Measurements from ENCODE around the gene ONECUT1. TPM values are rescaled to one million over a fixed set of nuclear protein-coding genes. Genes with fewer than 3 reads are reported as not detected.

Gene ONECUT1
- total RNA-seq, 1 donor from 2014 or later, result 0.69 TPM

GRCh38 chr15:52751522-52751921, 38.6 kb downstream of the ONECUT1 start:
- H3K27me3 Mint-ChIP-seq (ENCODE audit: unreplicated experiment), result no peaks in the 10 kb centered on the region
- no peaks in the 10 kb centered on the region for H3K4me1 Mint-ChIP-seq (ENCODE audit: unreplicated experiment)
- H3K27ac Mint-ChIP-seq (ENCODE audit: unreplicated experiment), result no peak overlapping the region
- DNase-seq (ENCODE audit: low spot score), result no peak
- H3K9me3 Mint-ChIP-seq (ENCODE audit: unreplicated experiment), result no peaks in the 10 kb centered on the region
- H3K36me3 Mint-ChIP-seq (ENCODE audit: low read depth, unreplicated experiment), result no peaks in the 10 kb centered on the region
- no peak for TF ChIP-seq CTCF (IDR thresholded peaks at IDR 0.05; ENCODE audit: unreplicated experiment)
- no peak overlapping the region for H3K4me3 Mint-ChIP-seq (ENCODE audit: unreplicated experiment)

- no peak for DNase-seq (ENCODE audit: low spot score)
- no peak for TF ChIP-seq CTCF (IDR thresholded peaks at IDR 0.05; ENCODE audit: unreplicated experiment)
- Mint-ChIP-seq H3K9me3 (ENCODE audit: unreplicated experiment) (no peaks in the 10 kb centered on the region), H3K36me3 (ENCODE audit: low read depth, unreplicated experiment) (no peaks in the 10 kb centered on the region), H3K27ac (ENCODE audit: unreplicated experiment) (no peak overlapping the region), H3K4me1 (ENCODE audit: unreplicated experiment) (no peaks in the 10 kb centered on the region), H3K27me3 (ENCODE audit: unreplicated experiment) (peaks cover 3% of the 10 kb centered on the region), H3K4me3 (ENCODE audit: unreplicated experiment) (no peak overlapping the region)
Measured at GRCh38 chr15:52749258-52749657, 40.9 kb downstream of the ONECUT1 start.

GRCh38 chr15:52746162-52746757, 43.9 kb downstream of the ONECUT1 start:
- Mint-ChIP-seq H3K27me3 (ENCODE audit: unreplicated experiment) (peaks cover 3% of the 10 kb centered on the region), H3K9me3 (ENCODE audit: unreplicated experiment) (no peaks in the 10 kb centered on the region), H3K27ac (ENCODE audit: unreplicated experiment) (no peak overlapping the region), H3K36me3 (ENCODE audit: low read depth, unreplicated experiment) (no peaks in the 10 kb centered on the region), H3K4me3 (ENCODE audit: unreplicated experiment) (no peak overlapping the region), H3K4me1 (ENCODE audit: unreplicated experiment) (peaks cover 2% of the 10 kb centered on the region)
- DNase-seq (ENCODE audit: low spot score), result no peak
- no peak for TF ChIP-seq CTCF (IDR thresholded peaks at IDR 0.05; ENCODE audit: unreplicated experiment)

- H3K36me3 Mint-ChIP-seq (ENCODE audit: low read depth, unreplicated experiment), result no peaks in the 10 kb centered on the region
- H3K9me3 Mint-ChIP-seq (ENCODE audit: unreplicated experiment), result no peaks in the 10 kb centered on the region
- no peak for DNase-seq (ENCODE audit: low spot score)
- no peak for TF ChIP-seq CTCF (IDR thresholded peaks at IDR 0.05; ENCODE audit: unreplicated experiment)
- H3K4me1 Mint-ChIP-seq (ENCODE audit: unreplicated experiment), result peaks cover 2% of the 10 kb centered on the region
- H3K27ac Mint-ChIP-seq (ENCODE audit: unreplicated experiment), result no peak overlapping the region
- H3K27me3 Mint-ChIP-seq (ENCODE audit: unreplicated experiment), result peaks cover 3% of the 10 kb centered on the region
- no peak overlapping the region for H3K4me3 Mint-ChIP-seq (ENCODE audit: unreplicated experiment)
Measured at GRCh38 chr15:52745326-52746161, 44.6 kb downstream of the ONECUT1 start.

- Mint-ChIP-seq H3K36me3 (ENCODE audit: low read depth, unreplicated experiment) (no peaks in the 10 kb centered on the region), H3K4me3 (ENCODE audit: unreplicated experiment) (no peak overlapping the region), H3K9me3 (ENCODE audit: unreplicated experiment) (no peaks in the 10 kb centered on the region), H3K4me1 (ENCODE audit: unreplicated experiment) (peaks cover 2% of the 10 kb centered on the region), H3K27me3 (ENCODE audit: unreplicated experiment) (peaks cover 8% of the 10 kb centered on the region), H3K27ac (ENCODE audit: unreplicated experiment) (no peak overlapping the region)
- DNase-seq (ENCODE audit: low spot score), result no peak
- no peak for TF ChIP-seq CTCF (IDR thresholded peaks at IDR 0.05; ENCODE audit: unreplicated experiment)
Measured at GRCh38 chr15:52738311-52738710, 51.8 kb downstream of the ONECUT1 start.

All from endothelial cell (in vitro differentiated cells).